GM21515 (cell line): ENCODE data around the gene HERC5.
A peak's percentile ranks its signal among the peaks of the same experiment; 100 is the strongest.
"Not testable (repeated sequence)": the region's sequence is repeated elsewhere in the genome, so short reads cannot be mapped to it uniquely, and the experiment has no call there.

ENCODE experiments used
- ATAC-seq: cut with Tn5 transposase; IDR thresholded peaks from one replicate; pipeline ENCODE4 v1.9.1; 2021; ENCODE audit not compliant: unreplicated experiment

Gene HERC5

GRCh38 chr4:88517825-88518224 lies 60.9 kb downstream of the HERC5 start:
- no peak for ATAC-seq

GRCh38 chr4:88518911-88519310 lies 62.0 kb downstream of the HERC5 start:
- ATAC-seq = no peak

GRCh38 chr4:88522702-88523324 lies 65.9 kb downstream of the HERC5 start:
- no peak for ATAC-seq

- ATAC-seq = peak; percentile 84
Observed at GRCh38 chr4:88523325-88524129, 66.6 kb downstream of the HERC5 start, which contains the start of gene PYURF. TSS of gene PYURF (minus strand) at chr4:88523776. CDS start at chr4:88523700, 76 bp downstream.

GRCh38 chr4:88524171-88524570 lies 67.3 kb downstream of the HERC5 start:
- ATAC-seq = no peak

GRCh38 chr4:88526221-88526815 lies 69.4 kb downstream of the HERC5 start:
- no peak for ATAC-seq

- peak; percentile 46 for ATAC-seq
Observed at GRCh38 chr4:88527787-88528186, 70.9 kb downstream of the HERC5 start.

- no peak for ATAC-seq
Observed at GRCh38 chr4:88528861-88529260, 71.9 kb downstream of the HERC5 start.

- no peak for ATAC-seq
Observed at GRCh38 chr4:88531549-88531948, 74.6 kb downstream of the HERC5 start.

GRCh38 chr4:88533088-88533790 lies 76.3 kb downstream of the HERC5 start:
- no peak for ATAC-seq

GRCh38 chr4:88533937-88534750 lies 77.2 kb downstream of the HERC5 start:
- no peak for ATAC-seq

GRCh38 chr4:88535090-88535755 lies 78.3 kb downstream of the HERC5 start:
- no peak for ATAC-seq

- ATAC-seq = no peak
Observed at GRCh38 chr4:88537709-88538108, 80.8 kb downstream of the HERC5 start.

GRCh38 chr4:88539322-88540068 lies 82.6 kb downstream of the HERC5 start:
- ATAC-seq = not testable (repeated sequence)

- no peak for ATAC-seq
Observed at GRCh38 chr4:88549815-88550214, 92.9 kb downstream of the HERC5 start.
